Right lobe of liver (tissue), 6 donors: ENCODE results near the gene CACNA1C. TPM values are rescaled to one million over a fixed set of nuclear protein-coding genes. Genes with fewer than 3 reads are reported as not detected.

ENCODE experiments used
- ATAC-seq, 4 donors: fragments of 200-7000 bp; cut with Tn5 transposase; one replicate each; pipeline ENCODE4 v1.9.1; 2020; ENCODE audit warnings: mild to moderate bottlenecking in 4 of 4, moderate library complexity in 4 of 4
- DNase-seq, 3 donors: peaks; one replicate each; pipeline ENCODE4 v3.0.0-alpha.2; 2020
- H3K27ac ChIP-seq, 3 donors: fragments of 200-600 bp; one replicate each; pipeline ENCODE4 v1.8.0; 2022
- H3K27me3 ChIP-seq, 2 donors: fragments of 200-600 bp; one replicate each; pipeline ENCODE4 v1.8.0; 2022
- H3K36me3 ChIP-seq, 4 donors: fragments of 200-600 bp; sonication (generic) in 1 of 4; one replicate each; pipeline versions ENCODE4 v1.5.1 to v1.8.0; 2017 to 2022; ENCODE audit warnings: control low read depth in 1 of 4
- H3K4me1 ChIP-seq, 4 donors: fragments of 200-600 bp; sonication (generic) in 1 of 4; one replicate each; pipeline versions ENCODE4 v1.5.1 to v1.8.0; 2017 to 2022; ENCODE audit warnings: control low read depth in 1 of 4
- H3K4me3 ChIP-seq, 3 donors: fragments of 200-600 bp; one replicate each; pipeline ENCODE4 v1.8.0; 2022
- H3K9me3 ChIP-seq, 4 donors: fragments of 200-600 bp; sonication (generic) in 1 of 4; one replicate each; pipeline versions ENCODE4 v1.5.1 to v1.8.0; 2017 to 2022; ENCODE audit warnings: control low read depth in 1 of 4
- CTCF ChIP-seq, 4 donors: fragments of 200-600 bp in 3 of 4; fragments of 450-650 bp in 1 of 4; IDR thresholded peaks; one replicate each; pipeline versions ENCODE4 v1.5.1 to v1.8.0; 2016 to 2022; ENCODE audit warnings: antibody characterized with exemption in 4 of 4, mild to moderate bottlenecking in 2 of 4
- POLR2A ChIP-seq: fragments of 450-650 bp; IDR thresholded peaks from one replicate; pipeline ENCODE4 v1.6.1; 2017; ENCODE audit warnings: antibody characterized with exemption, mild to moderate bottlenecking
- WGBS: methylation state at CpG from one replicate; pipeline ENCODE4 v1.1.6; 2018; ENCODE audit warnings: low coverage, low lambda C conversion rate; ENCODE audit not compliant: insufficient coverage; ENCODE audit errors: missing lambda C conversion rate; 5-methylcytosine and 5-hydroxymethylcytosine counted together
- intact Hi-C, 2 donors: fragments of 100-400 bp; cut with DNase I; formaldehyde crosslinking; loops; one replicate each; pipeline versions ENCODE4 v1.11.2 to v1.14.1; 2022
- total RNA-seq, 6 experiments: library from RNA; depleted of rRNA in 2 of 6; stranded (reverse); fragments of >200 nt in 2 of 6; fragmentation: NEBNext Ultra II Directional in 3 of 6; extraction: Animal tissue kit (Norgen Biotek cat#: 25700) in 3 of 6; gene quantifications; one replicate each; pipeline versions ENCODE4 v1.1.0 to v1.2.4, GENCODE V29; 2016 to 2023
- donor health status: DM: no; HTN: yes; CAD: no.
- donor health status: DM: no; HTN: no; CAD: no.
- donor health status: DM: no; HTN: no; CAD: no.
- donor health status: DM: no; HTN: yes; CAD: no.
- donor health status: DM: no; HTN: yes; CAD: no.

The CACNA1C gene
- total RNA-seq, 6 experiments from 2014 or later = 0.18 to 1.0 (median 0.57) TPM

GRCh38 chr12:2692080-2692479 is 639.3 kb downstream of the CACNA1C start:
- peaks cover 0 to 9% (median 0%) of the 10 kb centered on the region in 4 donors for H3K4me1 ChIP-seq

DNA sequence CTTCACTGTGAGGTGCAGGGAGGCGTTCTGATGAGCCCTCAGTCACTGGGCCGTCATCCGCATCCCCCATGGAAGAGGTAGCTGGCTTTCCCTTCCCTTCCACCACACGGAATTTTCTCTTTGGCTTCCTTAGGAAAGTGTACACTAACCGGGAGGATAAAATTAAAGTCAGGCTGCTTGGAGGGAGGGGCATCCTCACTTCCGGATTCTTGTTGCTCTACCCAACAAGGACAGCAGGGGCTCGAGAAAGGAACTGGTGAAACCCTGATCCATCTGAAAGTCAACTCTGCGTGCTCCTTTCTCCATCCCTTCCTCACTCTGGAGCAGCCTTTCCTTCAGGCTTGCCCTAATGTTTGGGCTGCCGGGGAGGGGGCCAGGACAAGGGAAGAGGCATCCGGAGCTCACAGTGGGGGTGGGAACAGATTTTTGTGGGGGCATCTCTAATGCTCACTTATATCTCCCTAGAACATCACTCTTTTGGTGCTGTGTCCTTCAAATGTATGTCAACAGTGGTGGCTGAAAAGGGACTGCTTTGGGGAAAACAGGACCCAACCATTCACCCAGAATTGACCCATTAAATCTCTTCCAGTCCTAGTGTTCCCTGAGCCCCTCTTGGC is 640.6 kb downstream of the CACNA1C start:
- DNase-seq = no peak
- peaks cover 0 to 9% (median 0%) of the 10 kb centered on the region in 4 donors for H3K4me1 ChIP-seq

More at GRCh38 chr12:2692080-2692479, 639.3 kb downstream of the CACNA1C start:
- no peak overlapping the region for H3K27ac ChIP-seq
- no peak for ATAC-seq
- TF ChIP-seq POLR2A = no peak
- intact Hi-C loops = no loop called here
- DNase-seq = no peak
- WGBS = 45% methylated on average over 8 of the region's 13 CpGs
- peak overlapping the region in 2 of 3 donors; percentile 28 to 42 for H3K4me3 ChIP-seq
- H3K9me3 ChIP-seq = no peaks in the 10 kb centered on the region
- H3K36me3 ChIP-seq = no peaks in the 10 kb centered on the region
- H3K27me3 ChIP-seq = no peaks in the 10 kb centered on the region

GRCh38 chr12:2693980-2694610 is 641.3 kb downstream of the CACNA1C start:
- Histone ChIP-seq H3K4me1 (peaks cover 0 to 9% (median 0%) of the 10 kb centered on the region in 4 donors), H3K27ac (no peak overlapping the region), H3K9me3 (no peaks in the 10 kb centered on the region), H3K36me3 (no peaks in the 10 kb centered on the region), H3K27me3 (no peaks in the 10 kb centered on the region), H3K4me3 (no peak overlapping the region)
- TF ChIP-seq CTCF (IDR thresholded peaks at IDR 0.05) = no peak
- TF ChIP-seq POLR2A = no peak
- WGBS = 70% methylated on average over 3 of the region's 3 CpGs
- ATAC-seq (no peak), DNase-seq (no peak)
- intact Hi-C loops = no loop called here

More for the DNA sequence above, 640.6 kb downstream of the CACNA1C start:
- Histone ChIP-seq H3K4me3 (no peak overlapping the region), H3K9me3 (no peaks in the 10 kb centered on the region), H3K27me3 (no peaks in the 10 kb centered on the region), H3K27ac (no peak overlapping the region), H3K36me3 (no peaks in the 10 kb centered on the region)
- 30% methylated on average over 10 of the region's 10 CpGs for WGBS
- no peak for TF ChIP-seq POLR2A
- no peak for TF ChIP-seq CTCF (IDR thresholded peaks at IDR 0.05)
- intact Hi-C loops = no loop called here
- no peak for ATAC-seq

- Histone ChIP-seq H3K36me3 (no peaks in the 10 kb centered on the region), H3K4me3 (no peak overlapping the region), H3K4me1 (peaks cover 0 to 5% (median 0%) of the 10 kb centered on the region in 4 donors), H3K27me3 (no peaks in the 10 kb centered on the region), H3K9me3 (no peaks in the 10 kb centered on the region), H3K27ac (no peak overlapping the region)
- 30% methylated on average over 2 of the region's 2 CpGs for WGBS
- TF ChIP-seq CTCF (IDR thresholded peaks at IDR 0.05) = no peak
- no peak for TF ChIP-seq POLR2A
- ATAC-seq (no peak), DNase-seq (no peak)
- intact Hi-C loops = no loop called here
Measured at GRCh38 chr12:2696136-2696535, 643.3 kb downstream of the CACNA1C start.

- WGBS = 56% methylated on average over 10 of the region's 10 CpGs
- TF ChIP-seq CTCF (IDR thresholded peaks at IDR 0.05) (no peak), POLR2A (no peak)
- DNase-seq (no peak), ATAC-seq (no peak)
- Histone ChIP-seq H3K36me3 (no peaks in the 10 kb centered on the region), H3K27ac (no peak overlapping the region), H3K27me3 (no peaks in the 10 kb centered on the region), H3K4me1 (no peaks in the 10 kb centered on the region), H3K4me3 (no peak overlapping the region), H3K9me3 (no peaks in the 10 kb centered on the region)
- intact Hi-C loops = no loop called here
Measured at GRCh38 chr12:2697057-2697800, 644.4 kb downstream of the CACNA1C start.
